Neutrophil (primary cell): ENCODE data around the gene TMEM63B.

ENCODE experiments used
- H3K27ac ChIP-seq: fragments of 200-600 bp; sonication (generic); 2 replicates; pipeline ENCODE4 v1.5.1; 2016; ENCODE audit warnings: mild to moderate bottlenecking, moderate library complexity
- H3K27me3 ChIP-seq: fragments of 200-600 bp; sonication (generic); 2 replicates; pipeline ENCODE4 v1.6.0; 2016; ENCODE audit warnings: mild to moderate bottlenecking
- H3K36me3 ChIP-seq: fragments of 200-600 bp; sonication (generic); 2 replicates; pipeline ENCODE4 v1.5.1; 2017
- H3K4me1 ChIP-seq, 2 experiments: fragments of 200-600 bp in 1 of 2; sonication (generic) in 1 of 2; 1 replicate in 1 of 2; 2 replicates in 1 of 2; pipeline versions ENCODE4 v1.5.1 to v1.6.1; 2013 to 2016; ENCODE audit warnings: low read depth in 1 of 2, low read length in 1 of 2, mild to moderate bottlenecking in 1 of 2, moderate library complexity in 1 of 2; ENCODE audit not compliant: control insufficient read depth in 1 of 2, insufficient read depth in 1 of 2
- H3K4me3 ChIP-seq, 2 experiments: fragments of 200-600 bp in 1 of 2; sonication (generic) in 1 of 2; 1 replicate in 1 of 2; 2 replicates in 1 of 2; pipeline ENCODE4 v1.5.1; 2013 to 2016; ENCODE audit warnings: low read depth in 1 of 2, low read length in 1 of 2, mild to moderate bottlenecking in 1 of 2, moderate library complexity in 1 of 2
- H3K9me3 ChIP-seq: fragments of 200-600 bp; sonication (generic); 2 replicates; pipeline ENCODE4 v1.5.1; 2016
- CTCF ChIP-seq: fragments of 200-600 bp; sonication (generic); IDR thresholded peaks from 2 replicates; pipeline ENCODE4 v1.5.1; 2016; ENCODE audit warnings: antibody characterized with exemption

TMEM63B gene

GRCh38 chr6:44177691-44178423 lies 50.5 kb downstream of the TMEM63B start:
- Histone ChIP-seq H3K9me3 (no peaks in the 10 kb centered on the region), H3K27ac (no peak overlapping the region), H3K36me3 (no peaks in the 10 kb centered on the region), H3K4me3 (no peak overlapping the region), H3K27me3 (peaks cover 11% of the 10 kb centered on the region), H3K4me1 (peaks cover 5 to 7% of the 10 kb centered on the region in 2 experiments)
- TF ChIP-seq CTCF = no peak

GRCh38 chr6:44178424-44179071 lies 51.2 kb downstream of the TMEM63B start:
- Histone ChIP-seq H3K4me3 (no peak overlapping the region), H3K27me3 (peaks cover 11% of the 10 kb centered on the region), H3K4me1 (peaks cover 5 to 6% of the 10 kb centered on the region in 2 experiments), H3K36me3 (no peaks in the 10 kb centered on the region), H3K9me3 (no peaks in the 10 kb centered on the region), H3K27ac (no peak overlapping the region)
- no peak for TF ChIP-seq CTCF

GRCh38 chr6:44179072-44179536 lies 51.8 kb downstream of the TMEM63B start:
- TF ChIP-seq CTCF = no peak
- peaks cover 11% of the 10 kb centered on the region for H3K27me3 ChIP-seq
- H3K36me3 ChIP-seq = no peaks in the 10 kb centered on the region
- H3K9me3 ChIP-seq = no peaks in the 10 kb centered on the region
- H3K4me1 ChIP-seq = peaks cover 5 to 6% of the 10 kb centered on the region in 2 experiments
- no peak overlapping the region for H3K27ac ChIP-seq
- H3K4me3 ChIP-seq = no peak overlapping the region

GRCh38 chr6:44179648-44180047 lies 52.3 kb downstream of the TMEM63B start:
- no peaks in the 10 kb centered on the region for H3K9me3 ChIP-seq
- no peak overlapping the region for H3K4me3 ChIP-seq
- no peaks in the 10 kb centered on the region for H3K36me3 ChIP-seq
- H3K4me1 ChIP-seq = peaks cover 5 to 6% of the 10 kb centered on the region in 2 experiments
- TF ChIP-seq CTCF = no peak
- no peak overlapping the region for H3K27ac ChIP-seq
- peaks cover 11% of the 10 kb centered on the region for H3K27me3 ChIP-seq

- Histone ChIP-seq H3K4me1 (peaks cover 5 to 6% of the 10 kb centered on the region in 2 experiments), H3K27me3 (peaks cover 11% of the 10 kb centered on the region), H3K27ac (no peak overlapping the region), H3K9me3 (no peaks in the 10 kb centered on the region), H3K4me3 (no peak overlapping the region), H3K36me3 (no peaks in the 10 kb centered on the region)
- no peak for TF ChIP-seq CTCF
These were observed 53.1 kb downstream of the TMEM63B start for GRCh38 chr6:44180406-44180805.
